ENCODE measurements around the gene CCDC30.
A peak's percentile ranks its signal among the peaks of the same experiment; 100 is the strongest.
"Not testable (repeated sequence)": the region's sequence is repeated elsewhere in the genome, so short reads cannot be mapped to it uniquely, and the experiment has no call there.

CCDC30 gene

DNA sequence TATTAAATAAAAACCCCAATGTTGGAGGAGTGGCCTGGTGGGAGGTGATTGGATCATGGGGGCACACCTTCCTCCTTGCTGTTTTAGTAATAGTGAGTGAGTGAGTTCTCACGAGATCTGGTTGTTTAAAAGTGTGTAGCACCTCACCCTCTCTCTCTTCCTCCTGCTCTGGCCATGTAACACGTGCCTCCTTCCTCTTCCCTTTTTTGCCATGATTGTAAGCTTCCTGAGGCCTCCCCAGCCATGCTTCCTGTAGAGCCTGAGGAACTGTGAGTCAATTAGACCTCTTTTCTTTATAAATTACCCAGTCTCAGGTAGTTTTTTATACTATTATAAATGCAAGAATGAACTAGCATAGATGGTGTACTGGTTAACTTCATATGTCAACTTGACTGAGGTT, 68.0 kb downstream of the CCDC30 start:
- DNase-seq = no peak

DNA sequence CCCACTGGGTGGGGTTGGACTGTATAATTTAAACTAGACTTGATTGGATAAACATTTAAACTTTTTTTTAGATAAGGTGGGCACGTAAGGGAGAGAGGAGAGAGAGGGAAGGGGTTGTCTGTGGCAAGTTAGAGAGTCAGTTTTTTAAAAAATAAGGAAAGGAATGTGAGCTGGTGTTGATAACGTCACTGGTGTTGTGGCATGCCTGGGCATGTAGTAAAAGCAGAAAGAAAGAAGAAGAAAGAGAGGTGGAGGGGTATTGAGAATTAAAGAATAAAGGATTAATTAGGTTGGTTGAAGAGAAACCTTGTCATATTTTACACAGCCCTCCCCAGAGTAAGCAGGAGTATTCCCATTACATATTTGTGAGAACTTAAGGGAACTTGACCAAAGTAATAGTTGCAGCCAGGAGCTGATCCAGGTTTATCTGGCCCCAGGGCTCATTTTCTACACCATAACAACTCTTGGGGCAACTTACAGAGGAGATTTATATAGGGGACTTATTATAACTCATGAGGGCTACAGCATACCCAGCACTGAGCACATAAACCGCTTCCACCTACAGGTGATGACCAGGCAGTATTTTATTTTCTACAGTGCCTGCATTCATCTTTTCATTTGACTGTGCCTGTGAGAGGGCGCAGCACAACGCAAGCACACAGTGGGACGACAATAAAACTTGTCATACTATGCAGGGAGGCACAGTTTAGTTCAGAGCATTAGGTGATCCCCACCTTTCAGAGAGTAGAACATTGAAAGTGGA, 70.2 kb downstream of the CCDC30 start:
- no peak for DNase-seq

DNA sequence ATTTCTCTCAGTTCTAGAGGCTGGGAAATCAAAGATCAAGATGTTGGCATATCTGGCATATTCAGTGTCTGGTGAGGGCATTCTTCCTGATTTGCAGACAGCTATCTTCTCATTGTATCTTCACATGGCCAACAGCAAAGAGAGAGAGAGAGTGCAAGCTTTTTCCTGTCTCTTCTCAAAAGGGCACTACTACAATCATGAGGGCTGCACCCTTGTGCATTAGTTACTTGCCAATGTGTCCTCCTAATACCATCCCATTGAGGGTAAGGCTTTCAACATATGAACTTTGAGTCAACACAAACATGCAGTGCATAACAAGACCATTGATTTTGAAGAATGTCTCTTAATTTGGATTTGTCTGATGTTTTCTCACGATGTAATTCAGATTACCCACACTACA, 78.0 kb downstream of the CCDC30 start:
- DNase-seq = no peak

DNA sequence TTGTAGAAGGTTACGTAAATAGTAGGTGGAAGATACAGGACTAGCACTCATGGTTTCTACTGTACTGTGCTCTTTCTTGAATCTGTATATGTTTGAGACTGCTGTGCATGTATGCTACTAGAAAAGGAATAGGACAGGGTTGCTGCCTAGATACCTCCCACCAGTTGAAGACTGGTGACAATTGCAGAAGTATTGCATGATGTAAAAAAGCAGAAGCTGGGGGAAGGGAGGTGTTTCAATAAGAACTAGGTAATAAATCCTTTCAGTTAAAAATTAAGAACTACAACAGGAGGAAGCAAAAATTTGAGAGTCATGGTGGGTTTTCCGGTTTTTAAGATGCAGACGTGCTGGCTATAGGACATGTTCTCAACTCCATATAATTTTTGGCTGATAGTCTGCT, 88.1 kb downstream of the CCDC30 start:
- no peak for DNase-seq

DNA sequence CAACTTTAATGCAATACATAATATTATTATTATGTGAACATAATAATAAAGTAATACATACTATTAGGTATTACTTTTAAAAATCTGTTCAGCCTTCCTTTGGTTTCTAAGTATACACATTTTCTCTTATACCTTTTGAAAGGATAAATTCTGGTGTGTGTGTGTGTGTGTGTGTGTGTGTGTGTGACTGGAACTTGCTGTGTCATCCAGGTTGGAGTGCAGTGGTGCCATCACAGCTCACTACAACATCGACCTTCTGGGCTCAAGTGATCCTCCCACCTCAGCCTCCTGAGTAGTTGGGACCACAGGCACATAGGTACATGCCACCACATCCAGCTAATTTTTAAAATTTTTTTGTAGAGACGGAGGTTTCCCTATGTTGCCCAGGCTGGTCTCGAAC, 88.5 kb downstream of the CCDC30 start:
- DNase-seq = no peak

DNA sequence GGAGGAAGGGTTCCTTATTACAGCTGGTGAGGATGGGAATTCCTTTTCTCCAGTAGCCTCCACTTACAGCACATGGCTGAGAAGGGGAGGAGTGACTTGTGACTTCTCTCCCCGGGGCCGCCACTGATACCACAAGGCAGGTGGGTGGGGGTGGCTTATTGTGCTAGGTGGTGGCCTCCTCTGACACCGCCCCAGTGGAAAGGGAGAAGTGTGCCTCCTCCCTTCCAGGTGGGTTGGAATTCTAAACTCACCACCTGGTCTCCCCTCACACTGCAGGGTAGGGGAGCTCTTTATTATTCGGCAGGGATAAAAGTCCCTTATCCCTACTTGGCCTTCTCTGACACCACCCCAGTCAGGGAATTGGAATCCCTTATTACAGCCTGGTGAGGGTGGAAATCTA, 89.5 kb downstream of the CCDC30 start:
- no peak for DNase-seq

DNA sequence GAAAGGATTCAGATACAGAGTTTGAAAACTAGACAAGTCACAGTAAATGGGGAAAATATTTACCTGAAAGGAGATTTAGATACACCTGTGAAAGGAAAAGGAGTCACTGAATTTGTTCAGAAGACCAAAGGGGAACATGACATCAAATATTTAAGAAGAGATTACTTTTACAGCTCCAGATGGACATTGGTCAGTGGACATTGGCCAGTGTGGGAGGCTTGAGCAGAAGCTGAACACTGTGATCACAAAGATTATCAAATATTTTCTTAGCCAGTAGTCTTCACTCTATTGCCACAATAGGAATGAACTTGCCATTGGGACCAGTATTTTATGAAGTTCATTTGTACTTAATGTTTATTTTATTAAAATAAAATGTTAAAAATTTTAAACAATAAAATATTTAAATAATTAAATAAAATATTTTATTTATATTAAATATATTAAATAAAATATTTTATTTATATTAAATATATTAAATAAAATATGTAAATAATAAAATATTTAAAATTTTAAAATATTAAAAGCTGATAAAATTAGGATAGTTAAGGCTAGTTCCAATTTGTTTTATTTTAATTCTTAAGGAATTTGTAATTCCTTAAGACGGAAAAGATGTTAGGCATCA, 94.3 kb downstream of the CCDC30 start:
- no peak for DNase-seq

DNA sequence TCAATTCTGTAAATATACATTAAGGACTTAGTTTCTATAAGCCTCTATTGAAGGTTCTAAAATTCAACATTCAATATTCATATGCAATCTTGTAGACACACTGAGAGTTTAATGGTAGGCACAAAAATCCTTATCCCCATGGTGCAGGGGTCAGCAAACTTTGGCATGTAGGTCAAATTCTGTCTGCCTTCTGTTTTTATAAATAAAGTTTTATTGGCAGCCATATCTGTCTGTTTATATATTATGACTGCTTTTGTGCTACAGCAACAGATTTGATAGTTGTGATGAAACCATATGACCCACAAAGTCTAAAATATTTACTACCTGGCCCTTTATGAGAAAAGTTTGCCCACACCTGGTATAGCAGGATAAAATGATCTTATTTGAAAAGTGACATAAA, 104.0 kb downstream of the CCDC30 start:
- no peak for DNase-seq

DNA sequence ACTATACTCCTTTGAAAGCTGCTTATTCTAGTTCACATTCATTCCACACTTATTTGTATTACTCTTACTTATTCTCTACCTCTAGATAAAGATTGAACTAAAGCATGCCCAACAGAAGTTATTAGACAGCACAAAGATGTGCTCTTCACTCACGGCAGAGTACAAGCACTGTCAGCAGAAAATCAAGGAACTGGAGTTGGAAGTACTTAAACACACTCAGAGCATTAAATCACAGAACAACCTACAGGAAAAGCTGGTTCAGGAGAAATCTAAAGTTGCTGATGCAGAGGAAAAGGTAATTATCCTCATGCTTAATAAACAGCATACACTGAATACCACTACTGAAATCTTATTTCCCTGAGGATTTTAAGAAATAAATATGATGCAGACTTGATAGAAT, 113.8 kb downstream of the CCDC30 start:
- DNase-seq = no peak

DNA sequence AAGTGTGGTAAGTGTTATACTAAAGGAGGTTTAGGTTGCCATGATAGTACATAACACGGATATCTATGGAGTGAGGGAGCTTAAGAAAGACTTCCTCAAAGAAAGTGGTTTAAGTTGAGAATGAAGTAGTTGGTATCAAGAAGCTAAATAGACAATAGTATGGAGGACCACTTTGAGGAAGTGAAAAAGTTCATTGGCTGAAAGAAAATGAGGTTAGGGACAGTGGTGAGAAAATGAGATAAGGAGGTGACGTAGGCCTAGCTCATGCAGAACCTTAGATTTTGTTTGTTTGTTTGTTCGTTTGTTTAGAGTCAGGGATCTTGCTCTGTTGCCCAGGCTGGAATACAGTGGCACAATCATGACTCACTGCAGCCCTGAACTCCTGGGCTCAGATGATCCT, 122.9 kb downstream of the CCDC30 start:
- DNase-seq = no peak

DNA sequence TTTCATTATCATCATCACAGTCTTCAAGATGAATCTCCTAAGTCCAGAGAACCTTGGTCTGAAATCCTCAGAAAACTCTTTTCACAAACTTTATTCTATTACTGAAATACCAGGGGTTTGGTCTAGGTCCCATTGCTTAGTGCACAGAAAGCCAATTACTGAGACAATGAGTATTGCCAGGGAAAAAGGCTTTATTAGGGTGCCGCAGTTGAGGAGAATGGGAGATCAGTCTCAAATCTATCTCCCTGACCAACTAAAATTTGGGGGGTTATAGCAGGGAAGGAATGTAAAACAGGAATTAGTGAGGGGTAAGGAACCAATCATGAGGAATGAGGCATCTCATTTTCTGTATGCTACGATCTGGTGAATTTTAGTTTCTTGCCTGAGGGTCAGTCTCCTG, 124.7 kb downstream of the CCDC30 start:
- no peak for DNase-seq

DNA sequence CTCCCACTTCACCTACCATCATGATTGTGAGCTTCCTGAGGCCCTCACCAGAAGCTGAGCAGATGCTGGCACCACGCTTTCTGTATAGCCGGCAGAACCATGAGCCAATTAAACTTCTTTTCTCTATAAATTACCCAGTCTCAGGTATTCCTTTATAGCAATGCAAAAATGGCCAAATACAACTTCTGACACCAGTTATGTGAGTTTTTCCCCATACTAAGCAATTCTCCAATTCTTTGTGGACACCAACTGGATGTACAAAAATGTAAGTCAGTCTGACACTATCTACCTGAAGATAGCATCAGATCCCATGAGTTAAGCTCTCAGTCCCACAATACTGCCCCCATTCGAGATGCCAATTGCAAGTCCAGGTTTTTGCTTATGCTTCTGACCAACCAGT, 129.7 kb downstream of the CCDC30 start:
- no peak for DNase-seq

DNA sequence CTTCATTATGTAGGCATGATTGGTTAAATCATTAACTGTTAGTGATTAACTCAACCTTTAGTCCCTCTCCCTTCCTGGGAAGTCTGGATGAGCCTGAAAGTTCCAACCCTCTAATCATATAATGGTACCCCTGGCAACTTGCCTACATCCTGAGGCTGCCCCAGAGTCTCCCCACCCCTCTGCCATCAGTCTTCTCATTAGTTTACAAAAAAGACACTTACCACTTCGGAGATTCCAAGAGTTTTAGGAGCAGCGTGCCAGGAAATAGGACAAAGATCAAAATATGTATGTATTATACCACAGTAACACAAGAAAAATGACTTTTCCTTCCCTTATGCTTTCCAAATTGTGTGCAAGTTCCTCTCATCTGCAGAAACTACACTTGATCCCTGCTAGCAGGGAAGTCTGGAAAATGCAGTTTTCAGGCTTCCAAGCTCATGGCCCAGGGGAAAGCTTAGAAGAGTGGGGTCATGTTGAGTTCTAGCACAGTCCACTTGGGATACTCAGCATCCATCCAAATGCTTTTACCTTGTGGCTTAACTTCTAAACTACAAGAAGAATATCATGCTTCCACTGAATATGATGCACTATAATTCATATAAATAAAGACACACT, 130.5 kb downstream of the CCDC30 start:
- no peak for DNase-seq

DNA sequence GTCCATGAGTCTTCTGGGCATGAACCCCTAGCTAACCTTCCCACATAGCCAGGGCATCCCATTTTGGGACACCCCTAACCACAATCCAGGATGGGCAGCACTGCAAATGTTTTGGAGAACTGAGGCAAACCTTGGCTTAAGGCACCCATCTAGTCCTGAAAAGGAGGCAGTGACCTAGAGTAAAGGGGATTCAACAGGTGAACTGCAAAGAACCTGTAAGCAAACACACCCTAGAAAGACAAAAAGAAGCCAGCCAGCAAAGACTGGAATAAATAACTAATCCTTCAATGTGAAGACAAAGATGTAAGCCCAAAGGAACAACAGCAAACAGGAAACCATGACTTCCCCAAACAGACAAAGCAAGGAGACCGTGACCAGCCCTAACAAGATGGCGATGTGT, 138.4 kb downstream of the CCDC30 start:
- no peak for DNase-seq

DNA sequence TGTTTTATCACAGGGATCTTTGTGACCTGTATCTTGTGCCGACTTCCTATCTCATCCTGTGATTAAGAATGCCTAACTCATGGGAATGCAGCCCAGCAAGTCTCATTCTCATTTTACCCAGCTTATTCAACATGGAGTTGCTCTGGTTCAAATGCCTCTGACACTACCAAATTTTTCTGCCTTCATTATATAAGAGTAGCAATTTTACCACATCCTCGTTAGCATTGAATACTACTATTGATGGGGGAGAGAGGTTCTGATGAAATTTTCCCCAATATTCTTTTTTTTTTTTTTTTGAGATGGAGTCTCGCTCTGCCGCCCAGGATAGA, 150.7 kb downstream of the CCDC30 start:
- DNase-seq = no peak

DNA sequence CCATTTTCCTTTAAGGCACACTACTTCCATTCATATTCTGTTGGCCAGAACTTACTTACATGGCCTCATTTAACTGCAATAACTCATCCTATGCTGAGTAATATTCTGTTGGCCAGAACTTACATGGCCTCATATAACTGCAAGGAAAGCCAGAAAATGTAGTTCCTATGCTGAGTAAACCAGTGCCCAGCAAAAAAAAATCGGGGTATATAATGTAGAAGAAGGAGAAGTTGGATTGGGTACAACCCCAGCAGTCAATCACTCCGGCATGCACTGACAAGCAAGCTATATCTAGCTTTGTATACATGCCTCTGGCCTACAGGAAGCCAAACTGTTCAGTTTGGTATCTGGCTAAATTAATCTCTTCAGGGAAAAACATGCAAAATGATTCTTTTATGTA, 155.8 kb downstream of the CCDC30 start:
- no peak for DNase-seq

DNA sequence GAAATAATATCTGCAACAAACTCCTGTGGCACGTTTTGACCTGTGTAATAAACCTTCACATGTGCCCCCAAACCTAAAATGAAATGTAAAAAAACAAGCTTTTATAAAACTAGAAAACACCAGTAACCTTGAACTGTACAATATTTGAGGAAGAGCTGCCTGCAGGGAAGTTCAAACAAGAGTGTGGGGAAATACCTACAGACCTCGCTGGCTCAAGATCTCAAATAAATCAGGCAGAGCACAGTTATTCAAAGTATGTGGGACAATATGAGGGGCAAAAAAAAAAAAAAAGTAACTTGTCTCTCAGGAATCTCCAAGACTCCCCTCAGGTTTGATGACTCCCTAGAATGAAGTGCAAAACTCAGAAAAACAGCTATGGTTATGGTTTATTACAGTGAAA, 157.2 kb downstream of the CCDC30 start:
- no peak for DNase-seq

DNA sequence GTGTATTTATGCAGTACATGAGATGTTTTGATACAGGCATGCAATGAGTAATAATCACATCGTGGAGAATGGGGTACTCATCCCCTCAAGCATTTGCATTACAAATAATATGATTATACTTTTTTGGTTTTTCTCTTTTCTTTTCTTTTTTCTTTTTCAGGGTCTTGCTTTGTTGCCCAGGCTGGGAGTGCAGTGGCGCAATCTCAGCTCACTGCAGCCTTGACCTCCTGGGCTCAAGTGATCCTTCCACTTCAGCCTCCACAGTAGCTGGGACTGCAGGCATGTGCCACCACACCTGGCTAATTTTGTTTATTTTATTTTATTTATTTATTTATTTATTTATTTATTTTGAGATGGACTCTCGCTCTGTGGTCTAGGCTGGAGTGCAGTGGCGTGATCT, 158.1 kb downstream of the CCDC30 start:
- not testable (repeated sequence) for DNase-seq

DNA sequence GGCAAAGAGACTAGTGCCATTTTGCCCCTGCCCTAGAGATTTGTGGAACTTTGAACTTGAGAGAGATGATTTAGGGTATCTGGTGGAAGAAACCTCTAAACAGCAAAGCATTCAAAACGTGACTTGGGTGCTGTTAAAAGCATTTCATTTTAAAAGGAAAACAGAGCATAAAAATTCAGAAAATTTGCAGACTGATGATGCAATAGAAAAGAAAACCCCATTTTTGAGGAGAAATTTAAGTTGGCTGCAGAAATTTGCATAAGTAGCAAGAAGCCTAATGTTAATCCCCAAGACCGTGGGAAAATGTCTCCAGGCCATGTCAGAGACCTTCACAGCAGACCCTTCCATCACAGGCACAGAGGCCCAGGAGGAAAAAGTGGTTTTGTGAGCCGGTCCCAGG, 164.1 kb downstream of the CCDC30 start:
- not testable (repeated sequence) for DNase-seq

DNA sequence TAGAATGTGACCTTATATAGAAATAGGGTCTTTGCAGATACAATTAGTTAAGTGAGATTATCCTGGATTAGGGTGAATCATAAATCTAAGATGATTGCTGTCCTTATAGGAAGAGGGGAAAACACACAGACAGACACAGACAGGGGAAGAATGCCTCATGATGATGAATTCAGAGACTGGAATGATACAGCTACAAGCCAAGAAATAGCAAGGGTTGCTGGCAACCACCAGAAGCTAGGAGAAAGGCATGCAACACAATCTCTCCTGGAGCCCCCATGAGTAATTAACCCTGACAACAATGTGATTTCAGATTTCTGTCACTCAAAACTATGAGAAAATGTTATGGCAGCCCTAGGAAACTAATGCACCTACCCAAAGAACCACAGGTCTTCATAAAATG, 176.0 kb downstream of the CCDC30 start:
- DNase-seq = no peak

DNA sequence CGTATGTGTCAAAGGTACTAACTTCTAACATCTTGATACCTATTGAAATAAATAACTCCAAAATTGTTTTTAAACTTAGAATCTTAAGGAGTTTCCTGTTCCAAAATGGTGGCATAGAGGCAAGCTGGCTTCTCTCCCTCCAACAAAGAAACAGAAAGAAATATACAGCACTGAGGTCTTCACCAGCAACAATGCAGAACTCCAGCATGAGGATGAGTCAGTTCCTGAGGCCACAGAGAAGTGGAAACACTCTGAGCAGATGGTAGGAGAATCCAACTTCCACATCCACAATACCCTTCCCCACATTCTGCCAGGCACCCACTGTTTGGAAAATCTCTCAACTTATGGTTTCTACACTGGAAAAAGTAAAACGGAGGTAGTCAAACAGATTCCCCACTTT, 183.0 kb downstream of the CCDC30 start:
- no peak for DNase-seq

DNA sequence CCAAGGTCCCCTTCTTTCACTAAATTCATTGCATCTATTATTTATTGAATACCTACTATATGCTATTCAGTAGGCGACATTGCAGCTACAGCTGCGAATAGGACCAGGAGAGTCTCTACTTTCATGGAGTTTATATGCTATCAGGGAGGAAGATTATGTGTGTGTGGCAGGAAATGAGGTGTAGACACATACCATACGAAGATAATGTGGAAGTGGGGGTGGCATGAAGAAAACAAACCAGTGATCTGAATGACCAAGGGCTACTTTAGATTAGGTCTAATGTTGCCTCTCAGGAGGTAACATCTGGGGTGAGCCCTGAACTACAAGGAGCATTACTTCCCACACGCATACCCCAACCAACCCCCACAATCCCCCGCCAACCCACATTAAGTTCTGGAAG, 194.1 kb downstream of the CCDC30 start:
- DNase-seq = no peak

DNA sequence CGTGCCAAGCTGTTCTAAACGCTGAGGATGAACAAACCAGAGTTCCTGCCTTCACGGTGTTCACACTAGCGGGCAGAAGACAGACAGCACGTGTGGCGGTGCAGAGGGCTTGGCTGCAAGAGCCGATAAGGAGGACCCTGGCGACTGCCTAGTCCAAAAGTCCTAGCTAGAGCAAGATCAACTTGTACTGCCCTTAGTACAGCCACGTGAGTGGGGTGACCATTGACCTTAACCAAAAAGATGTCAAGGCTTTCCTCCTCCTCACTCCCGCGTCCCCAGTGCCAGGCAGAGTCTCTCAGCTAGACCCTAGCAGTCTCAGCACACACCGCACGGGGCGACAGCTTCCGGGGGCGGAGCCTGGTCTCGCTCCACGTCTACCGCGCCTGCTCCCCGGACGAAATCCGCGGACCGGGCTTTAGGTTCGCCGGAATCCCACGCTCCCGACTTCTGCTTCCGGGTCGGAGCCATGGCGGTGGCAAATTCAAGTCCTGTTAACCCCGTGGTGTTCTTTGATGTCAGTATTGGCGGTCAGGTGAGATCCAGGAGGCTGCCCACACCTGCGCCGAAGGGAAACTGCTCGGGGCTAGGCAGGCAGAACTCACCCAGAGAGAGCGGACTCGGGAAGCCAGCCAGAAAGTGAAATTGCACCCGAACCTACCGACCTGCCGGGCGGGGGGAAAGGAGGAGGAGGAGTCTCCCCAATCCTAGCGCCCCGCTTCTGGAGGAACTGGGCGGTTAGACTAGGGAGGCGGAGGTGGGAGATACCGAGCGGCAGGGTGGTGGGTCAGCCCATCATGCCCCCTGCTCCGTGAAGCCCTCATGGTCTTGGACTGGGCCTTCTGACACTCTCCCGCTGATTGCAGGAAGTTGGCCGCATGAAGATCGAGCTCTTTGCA, 195.1 kb downstream of the CCDC30 start, which contains the start of gene PPIH:
Gene PPIH, plus strand, starts transcription at position 443 of the 896 bp plus-strand sequence. Its CDS starts 24 bp downstream, at position 467.
- DNase-seq = peak; percentile 98

Measured in islet precursor cell (in vitro differentiated cells).